ES-I3 (cell line): ENCODE measurements around the gene FGF11.
"Not testable (repeated sequence)": the region's sequence is repeated elsewhere in the genome, so short reads cannot be mapped to it uniquely, and the experiment has no call there.

Experiments used
- H3K36me3 ChIP-seq: 2 replicates; pipeline ENCODE4 v1.6.1; 2013; ENCODE audit warnings: mild to moderate bottlenecking, low read length, control low read depth, moderate library complexity; ENCODE audit not compliant: insufficient read depth
- H3K4me1 ChIP-seq: 2 replicates; pipeline ENCODE4 v1.6.1; 2013; ENCODE audit warnings: mild to moderate bottlenecking, control low read depth, low read length; ENCODE audit not compliant: insufficient read depth
- H3K9ac ChIP-seq: 2 replicates; pipeline ENCODE4 v1.6.1; 2013; ENCODE audit warnings: low read depth, mild to moderate bottlenecking, low read length, moderate library complexity
- H3K9me3 ChIP-seq: 2 replicates; pipeline ENCODE4 v1.6.1; 2013; ENCODE audit warnings: mild to moderate bottlenecking, low read length, moderate library complexity; ENCODE audit not compliant: control insufficient read depth, insufficient read depth

FGF11 gene

DNA sequence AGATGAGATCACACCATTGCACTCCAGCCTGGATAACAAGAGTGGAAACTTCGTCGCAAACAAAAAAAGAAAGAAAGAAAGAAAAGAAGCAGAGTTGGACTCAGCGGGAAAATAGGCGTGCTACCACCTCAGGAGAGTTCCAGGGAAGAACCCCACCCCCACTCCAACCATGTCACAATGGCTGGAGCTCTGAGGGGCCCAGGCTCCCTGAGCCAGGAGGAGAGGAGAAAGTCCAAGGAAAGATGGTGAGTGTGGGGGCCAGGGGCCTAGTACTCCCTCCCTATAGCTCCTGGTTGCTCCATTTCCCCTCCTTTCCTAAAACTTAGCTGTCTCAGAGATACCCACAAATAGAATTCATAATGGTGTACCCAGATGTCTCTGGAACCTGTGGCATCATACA lies 42.0 kb downstream of the FGF11 start, which contains the start of gene SLC35G6:
Gene SLC35G6, plus strand, starts transcription at position 172 of the 400 bp plus-strand sequence. Its CDS starts 71 bp downstream, at position 243.
- H3K9ac ChIP-seq: peak within 1 kb of the TSS; percentile 80; the same call in 1 of the 2 replicates
- H3K9me3 ChIP-seq, H3K36me3 ChIP-seq: not testable (repeated sequence)
- H3K4me1 ChIP-seq: peaks cover 34% of the 10 kb centered on the region

DNA sequence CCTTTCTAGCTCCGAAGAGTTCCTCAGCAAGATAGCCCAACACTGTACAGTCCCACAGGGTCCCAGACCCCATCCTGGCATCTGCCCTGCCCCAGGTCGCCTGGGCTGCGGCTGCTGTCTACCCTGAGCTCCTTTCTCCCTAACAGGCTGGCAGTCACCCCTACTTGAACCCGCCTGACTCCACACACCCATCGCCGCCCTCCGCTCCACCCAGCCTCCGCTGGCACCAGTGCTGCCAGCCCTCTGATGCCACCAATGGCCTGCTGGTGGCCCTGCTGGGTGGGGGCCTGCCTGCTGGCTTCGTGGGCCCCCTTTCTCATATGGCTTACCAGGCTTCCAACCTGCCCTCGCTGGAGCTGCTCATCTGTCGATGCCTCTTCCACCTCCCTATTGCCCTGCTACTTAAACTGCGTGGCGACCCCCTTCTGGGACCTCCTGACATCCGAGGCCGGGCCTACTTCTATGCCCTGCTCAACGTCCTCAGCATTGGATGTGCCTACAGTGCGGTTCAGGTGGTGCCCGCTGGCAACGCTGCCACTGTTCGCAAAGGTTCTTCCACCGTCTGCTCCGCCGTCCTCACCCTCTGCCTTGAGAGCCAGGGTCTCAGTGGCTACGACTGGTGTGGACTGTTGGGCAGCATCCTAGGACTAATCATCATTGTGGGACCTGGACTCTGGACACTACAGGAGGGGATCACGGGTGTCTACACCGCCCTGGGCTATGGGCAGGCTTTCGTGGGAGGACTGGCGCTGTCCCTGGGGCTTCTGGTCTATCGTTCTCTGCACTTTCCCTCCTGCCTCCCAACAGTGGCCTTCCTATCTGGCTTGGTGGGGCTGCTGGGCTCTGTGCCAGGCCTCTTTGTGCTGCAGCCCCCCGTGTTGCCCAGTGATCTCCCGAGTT lies 42.8 kb downstream of the FGF11 start:
- peaks cover 28% of the 10 kb centered on the region for H3K4me1 ChIP-seq
- H3K9me3 ChIP-seq, H3K9ac ChIP-seq, H3K36me3 ChIP-seq: not testable (repeated sequence)

DNA sequence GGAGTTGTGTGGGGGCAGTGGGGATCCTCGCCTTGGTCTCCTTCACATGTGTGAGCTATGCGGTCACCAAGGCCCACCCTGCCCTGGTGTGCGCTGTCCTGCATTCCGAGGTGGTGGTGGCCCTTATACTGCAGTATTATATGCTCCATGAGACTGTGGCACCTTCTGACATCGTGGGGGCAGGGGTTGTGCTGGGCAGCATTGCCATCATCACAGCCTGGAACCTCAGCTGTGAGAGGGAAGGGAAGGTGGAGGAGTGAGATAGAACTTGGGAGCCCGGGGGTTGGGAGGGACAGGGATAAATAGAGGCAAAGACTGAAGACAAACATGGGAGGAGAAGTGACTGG lies 43.4 kb downstream of the FGF11 start:
- H3K9me3 ChIP-seq, H3K36me3 ChIP-seq: not testable (repeated sequence)
- Histone ChIP-seq H3K9ac (peak overlapping the region; percentile 83), H3K4me1 (peaks cover 22% of the 10 kb centered on the region)

GRCh38 chr17:7483255-7484066 lies 44.1 kb downstream of the FGF11 start:
- no peaks in the 10 kb centered on the region for H3K9me3 ChIP-seq
- peak overlapping the region; percentile 83 for H3K9ac ChIP-seq
- H3K4me1 ChIP-seq: peaks cover 19% of the 10 kb centered on the region
- H3K36me3 ChIP-seq: no peaks in the 10 kb centered on the region

GRCh38 chr17:7484067-7484918 lies 45.0 kb downstream of the FGF11 start, which contains the start of gene POLR2A:
TSS of gene POLR2A (plus strand) at chr17:7484366.
- H3K9ac ChIP-seq: peak within 1 kb of the TSS; percentile 83
- no peaks in the 10 kb centered on the region for H3K36me3 ChIP-seq
- peaks cover 19% of the 10 kb centered on the region for H3K4me1 ChIP-seq
- H3K9me3 ChIP-seq: no peaks in the 10 kb centered on the region

- no peaks in the 10 kb centered on the region for H3K9me3 ChIP-seq
- H3K4me1 ChIP-seq: peaks cover 17% of the 10 kb centered on the region
- H3K36me3 ChIP-seq: no peaks in the 10 kb centered on the region
- peak overlapping the region; percentile 83 for H3K9ac ChIP-seq
These were observed 45.6 kb downstream of the FGF11 start for GRCh38 chr17:7484919-7485377.

- peak overlapping the region; percentile 83; the same call in 1 of the 2 replicates for H3K9ac ChIP-seq
- no peaks in the 10 kb centered on the region for H3K9me3 ChIP-seq
- peaks cover 14% of the 10 kb centered on the region for H3K4me1 ChIP-seq
- no peaks in the 10 kb centered on the region; the same call in 1 of the 2 replicates for H3K36me3 ChIP-seq
These were observed 46.9 kb downstream of the FGF11 start for GRCh38 chr17:7486181-7486580.

DNA sequence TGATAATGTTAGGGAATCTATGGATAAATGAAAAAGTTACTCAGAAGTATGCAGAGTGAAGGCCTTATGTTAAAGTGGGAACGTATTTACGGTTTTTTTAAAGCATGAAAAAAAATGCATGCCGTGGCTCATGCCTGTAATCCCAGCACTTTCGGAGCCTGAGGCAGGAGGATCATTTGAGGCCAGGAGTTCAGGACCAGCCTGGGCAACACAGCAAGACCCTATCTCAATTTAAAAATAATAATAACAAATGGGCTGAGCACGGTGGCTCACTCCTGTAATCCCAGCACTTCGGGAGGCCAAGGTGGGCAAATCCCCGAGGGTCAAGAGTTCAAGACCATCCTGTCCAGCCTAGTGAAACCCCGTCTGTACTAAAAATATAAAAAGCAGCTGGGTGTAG lies 50.8 kb downstream of the FGF11 start:
- Histone ChIP-seq H3K4me1 (peaks cover 8% of the 10 kb centered on the region), H3K36me3 (no peaks in the 10 kb centered on the region; the same call in 1 of the 2 replicates), H3K9me3 (no peaks in the 10 kb centered on the region), H3K9ac (no peak overlapping the region)

DNA sequence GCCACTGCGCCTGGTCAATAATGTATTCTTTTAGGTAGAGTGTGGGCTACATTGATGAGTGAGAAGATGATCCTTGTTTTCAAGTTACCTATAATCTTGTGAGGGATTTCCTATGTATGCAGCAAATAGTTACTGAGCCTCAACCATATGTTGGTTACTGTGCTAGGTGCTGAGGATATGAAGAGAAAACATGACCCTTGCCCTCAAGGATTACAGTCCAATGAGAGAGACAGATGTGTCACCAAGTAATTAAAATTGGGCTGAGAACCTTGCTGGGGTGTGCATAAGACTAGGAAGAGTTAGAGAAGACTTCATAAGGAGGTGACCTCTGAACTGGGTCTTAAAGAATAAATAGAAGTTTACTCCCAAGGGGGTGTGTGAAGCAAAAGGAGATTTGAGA lies 52.3 kb downstream of the FGF11 start:
- H3K9me3 ChIP-seq: no peaks in the 10 kb centered on the region
- no peak overlapping the region for H3K9ac ChIP-seq
- peaks cover 4% of the 10 kb centered on the region; the same call in 1 of the 2 replicates for H3K36me3 ChIP-seq
- no peaks in the 10 kb centered on the region; the same call in 1 of the 2 replicates for H3K4me1 ChIP-seq

DNA sequence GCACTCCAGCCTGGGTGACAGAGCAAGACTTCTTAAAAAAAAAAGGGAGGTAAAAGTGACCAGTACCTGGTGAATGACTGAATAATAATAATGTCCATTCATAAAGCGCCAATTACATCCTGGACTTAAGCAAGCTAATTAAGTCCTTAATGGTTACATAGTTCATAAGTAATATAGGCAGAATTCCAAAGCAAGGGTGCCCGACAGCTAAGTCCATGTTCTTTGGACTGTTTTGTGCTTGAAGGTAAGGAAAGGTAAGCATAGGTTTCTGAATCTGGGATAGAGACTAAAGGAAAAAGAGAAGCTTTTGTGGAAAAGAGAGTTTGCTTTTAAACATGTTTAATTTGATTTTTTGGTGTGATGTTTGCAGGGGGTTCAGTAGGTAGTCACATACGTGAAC lies 54.6 kb downstream of the FGF11 start:
- H3K9ac ChIP-seq: no peak overlapping the region

More for the DNA sequence above, 54.6 kb downstream of the FGF11 start:
- H3K36me3 ChIP-seq: peaks cover 24% of the 10 kb centered on the region
- no peaks in the 10 kb centered on the region for H3K4me1 ChIP-seq
- no peaks in the 10 kb centered on the region for H3K9me3 ChIP-seq
